Measurements from ENCODE around the gene FAM13B.

Gene FAM13B

DNA sequence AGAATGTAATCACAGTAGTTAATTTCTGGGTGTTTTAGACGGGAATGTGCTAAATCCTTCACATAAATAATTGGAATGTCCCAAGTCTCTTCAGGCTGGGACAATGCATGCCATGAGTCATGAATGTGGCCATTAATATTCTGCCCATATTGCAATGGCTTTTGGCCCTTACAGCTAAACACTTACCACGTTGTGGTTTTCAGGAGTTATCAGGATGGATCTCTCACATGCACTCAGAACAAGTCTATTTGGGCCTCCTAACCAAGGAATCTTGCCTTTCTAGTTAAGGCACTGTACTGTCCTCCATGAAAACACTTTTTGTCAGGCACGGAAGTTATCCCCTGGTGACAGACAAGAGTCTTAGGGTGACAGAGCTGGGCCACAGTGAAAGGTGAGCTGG is 110.9 kb downstream of the FAM13B start:
- H3K9me2 ChIP-seq (replicated peaks; ENCODE audit: insufficient read depth, low read length) = no peaks in the 10 kb centered on the region
- H3K27ac ChIP-seq (ENCODE audit: low read depth, low read length) = no peak overlapping the region
- TF ChIP-seq EZH2phosphoT487 (conservative IDR thresholded peaks at IDR 0.05; ENCODE audit: low read length) = no peak
- TF ChIP-seq, protein P1, sequence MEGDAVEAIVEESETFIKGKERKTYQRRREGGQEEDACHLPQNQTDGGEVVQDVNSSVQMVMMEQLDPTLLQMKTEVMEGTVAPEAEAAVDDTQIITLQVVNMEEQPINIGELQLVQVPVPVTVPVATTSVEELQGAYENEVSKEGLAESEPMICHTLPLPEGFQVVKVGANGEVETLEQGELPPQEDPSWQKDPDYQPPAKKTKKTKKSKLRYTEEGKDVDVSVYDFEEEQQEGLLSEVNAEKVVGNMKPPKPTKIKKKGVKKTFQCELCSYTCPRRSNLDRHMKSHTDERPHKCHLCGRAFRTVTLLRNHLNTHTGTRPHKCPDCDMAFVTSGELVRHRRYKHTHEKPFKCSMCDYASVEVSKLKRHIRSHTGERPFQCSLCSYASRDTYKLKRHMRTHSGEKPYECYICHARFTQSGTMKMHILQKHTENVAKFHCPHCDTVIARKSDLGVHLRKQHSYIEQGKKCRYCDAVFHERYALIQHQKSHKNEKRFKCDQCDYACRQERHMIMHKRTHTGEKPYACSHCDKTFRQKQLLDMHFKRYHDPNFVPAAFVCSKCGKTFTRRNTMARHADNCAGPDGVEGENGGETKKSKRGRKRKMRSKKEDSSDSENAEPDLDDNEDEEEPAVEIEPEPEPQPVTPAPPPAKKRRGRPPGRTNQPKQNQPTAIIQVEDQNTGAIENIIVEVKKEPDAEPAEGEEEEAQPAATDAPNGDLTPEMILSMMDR (IDR thresholded peaks at IDR 0.05; ENCODE audit: insufficient read depth, low read length, poor library complexity, severe bottlenecking) = no peak
- no peaks in the 10 kb centered on the region for H4K20me1 ChIP-seq (ENCODE audit: low read depth, low read length)
- no peaks in the 10 kb centered on the region for H3K9me3 ChIP-seq (ENCODE audit: insufficient read depth, low read length)
- H3F3A ChIP-seq (ENCODE audit: insufficient read depth) = peaks cover 8% of the 10 kb centered on the region; the same call in 1 of the 2 replicates
- H3K4me3 ChIP-seq (ENCODE audit: insufficient read depth, low read length, poor library complexity, severe bottlenecking) = no peak overlapping the region
- H3K36me3 ChIP-seq (ENCODE audit: low read length) = no peaks in the 10 kb centered on the region
- H3K79me2 ChIP-seq (ENCODE audit: insufficient read depth, low read length) = no peaks in the 10 kb centered on the region
- no peaks in the 10 kb centered on the region for H3K27me3 ChIP-seq (ENCODE audit: low read length)
- H3K4me2 ChIP-seq (ENCODE audit: low read depth, low read length, poor library complexity, severe bottlenecking) = no peak overlapping the region
- no peak overlapping the region for H2AFZ ChIP-seq (ENCODE audit: low read depth, low read length, severe bottlenecking)
- no peak overlapping the region for H3K9ac ChIP-seq (ENCODE audit: low read length)

DNA sequence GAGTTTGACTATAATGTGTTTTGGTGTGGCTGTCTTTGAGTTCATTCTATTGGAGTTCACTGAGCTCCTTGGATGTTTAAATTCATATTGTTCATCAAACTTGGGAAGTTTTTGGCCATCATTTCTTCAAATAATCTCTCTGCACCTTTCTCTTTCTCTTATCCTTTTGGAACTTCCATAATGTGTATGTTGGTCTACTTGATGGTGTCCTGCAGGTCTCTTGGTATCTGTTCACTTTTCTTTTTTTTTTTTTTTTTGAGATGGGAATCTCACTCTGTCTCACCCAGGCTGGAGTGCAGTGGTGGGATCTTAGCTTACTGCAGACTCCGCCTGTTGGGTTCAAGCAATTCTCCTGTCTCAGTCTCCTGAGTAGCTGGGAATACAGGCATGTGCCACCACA is 116.0 kb downstream of the FAM13B start:
- H3K9me2 ChIP-seq (replicated peaks; ENCODE audit: insufficient read depth, low read length) = no peaks in the 10 kb centered on the region
- no peaks in the 10 kb centered on the region for H3K79me2 ChIP-seq (ENCODE audit: insufficient read depth, low read length)
- no peak for TF ChIP-seq EZH2phosphoT487 (conservative IDR thresholded peaks at IDR 0.05; ENCODE audit: low read length)
- TF ChIP-seq, protein P1 (IDR thresholded peaks at IDR 0.05; ENCODE audit: insufficient read depth, low read length, poor library complexity, severe bottlenecking) = no peak
- H3K4me2 ChIP-seq (ENCODE audit: low read depth, low read length, poor library complexity, severe bottlenecking) = no peak overlapping the region
- no peaks in the 10 kb centered on the region for H3K9me3 ChIP-seq (ENCODE audit: insufficient read depth, low read length)
- H4K20me1 ChIP-seq (ENCODE audit: low read depth, low read length) = no peaks in the 10 kb centered on the region
- H3K27ac ChIP-seq (ENCODE audit: low read depth, low read length) = no peak overlapping the region
- H3K36me3 ChIP-seq (ENCODE audit: low read length) = no peaks in the 10 kb centered on the region
- H3K9ac ChIP-seq (ENCODE audit: low read length) = no peak overlapping the region
- H2AFZ ChIP-seq (ENCODE audit: low read depth, low read length, severe bottlenecking) = no peak overlapping the region
- no peaks in the 10 kb centered on the region for H3K27me3 ChIP-seq (ENCODE audit: low read length)
- H3K4me3 ChIP-seq (ENCODE audit: insufficient read depth, low read length, poor library complexity, severe bottlenecking) = no peak overlapping the region
- H3F3A ChIP-seq (ENCODE audit: insufficient read depth) = no peaks in the 10 kb centered on the region; the same call in 1 of the 2 replicates

- H3K4me3 ChIP-seq (ENCODE audit: insufficient read depth, low read length, poor library complexity, severe bottlenecking) = no peak overlapping the region
- H3K9me2 ChIP-seq (replicated peaks; ENCODE audit: insufficient read depth, low read length) = no peaks in the 10 kb centered on the region
- no peak overlapping the region for H2AFZ ChIP-seq (ENCODE audit: low read depth, low read length, severe bottlenecking)
- no peaks in the 10 kb centered on the region; the same call in 1 of the 2 replicates for H3F3A ChIP-seq (ENCODE audit: insufficient read depth)
- no peak overlapping the region for H3K9ac ChIP-seq (ENCODE audit: low read length)
- no peaks in the 10 kb centered on the region for H3K9me3 ChIP-seq (ENCODE audit: insufficient read depth, low read length)
- no peaks in the 10 kb centered on the region for H3K79me2 ChIP-seq (ENCODE audit: insufficient read depth, low read length)
- no peak overlapping the region for H3K27ac ChIP-seq (ENCODE audit: low read depth, low read length)
- H3K4me2 ChIP-seq (ENCODE audit: low read depth, low read length, poor library complexity, severe bottlenecking) = no peak overlapping the region
- H3K36me3 ChIP-seq (ENCODE audit: low read length) = no peaks in the 10 kb centered on the region
- H3K27me3 ChIP-seq (ENCODE audit: low read length) = no peaks in the 10 kb centered on the region
- TF ChIP-seq, protein P1 (IDR thresholded peaks at IDR 0.05; ENCODE audit: insufficient read depth, low read length, poor library complexity, severe bottlenecking) = no peak
- TF ChIP-seq EZH2phosphoT487 (conservative IDR thresholded peaks at IDR 0.05; ENCODE audit: low read length) = no peak
- no peaks in the 10 kb centered on the region for H4K20me1 ChIP-seq (ENCODE audit: low read depth, low read length)
Measured at GRCh38 chr5:137914758-137915157, 118.1 kb downstream of the FAM13B start.

Measured in SU-DHL-6 (cell line).